Measurements from ENCODE around the gene TTBK1. TPM values are rescaled to one million over a fixed set of nuclear protein-coding genes. Genes with fewer than 3 reads are reported as not detected.

The TTBK1 gene
- total RNA-seq, 2 donors from 2014 or later, result 0.26 to 0.33 TPM

GRCh38 chr6:43283514-43283901 lies 40.2 kb downstream of the TTBK1 start:
- H3K4me1 ChIP-seq, result no peaks in the 10 kb centered on the region
- no peaks in the 10 kb centered on the region for H3K27me3 ChIP-seq
- H3K4me3 ChIP-seq, result no peak overlapping the region
- 74% methylated on average over 18 of the region's 18 CpGs; no CpG with 5 or more reads in 1 of the 2 donors for WGBS, 2 donors
- ATAC-seq, result no peak
- TF ChIP-seq CTCF (IDR thresholded peaks at IDR 0.05) (no peak), POLR2A (IDR thresholded peaks at IDR 0.05) (no peak)
- intact Hi-C loops (cut with DNase I), result no loop called here
- H3K9me3 ChIP-seq, result no peaks in the 10 kb centered on the region
- H3K27ac ChIP-seq, result no peak overlapping the region
- no peak for DNase-seq
- no peaks in the 10 kb centered on the region for H3K36me3 ChIP-seq (replicated peaks in 1 of 2; ENCODE audit: insufficient read depth in 1 of 2, low read depth in 2 of 2)

GRCh38 chr6:43283905-43284304 lies 40.6 kb downstream of the TTBK1 start:
- H3K27me3 ChIP-seq, result no peaks in the 10 kb centered on the region
- no peak for DNase-seq

GRCh38 chr6:43284991-43285781 lies 41.9 kb downstream of the TTBK1 start:
- ATAC-seq, result no peak
- H3K36me3 ChIP-seq (replicated peaks in 1 of 2; ENCODE audit: insufficient read depth in 1 of 2, low read depth in 2 of 2), result no peaks in the 10 kb centered on the region
- DNase-seq, result no peak
- 2 to 16% methylated on average over 14 to 71 of the region's 83 CpGs for WGBS, 2 donors
- H3K27me3 ChIP-seq, result no peaks in the 10 kb centered on the region
- no peak overlapping the region for H3K27ac ChIP-seq
- intact Hi-C loops (cut with DNase I), result no loop called here
- TF ChIP-seq POLR2A (IDR thresholded peaks at IDR 0.05), result no peak
- no peak for TF ChIP-seq CTCF (IDR thresholded peaks at IDR 0.05)
- H3K4me1 ChIP-seq, result no peaks in the 10 kb centered on the region
- no peak overlapping the region for H3K4me3 ChIP-seq
- H3K9me3 ChIP-seq, result no peaks in the 10 kb centered on the region

More at GRCh38 chr6:43283905-43284304, 40.6 kb downstream of the TTBK1 start:
- 69 to 70% methylated on average over 4 to 16 of the region's 27 CpGs for WGBS, 2 donors
- no peak for ATAC-seq
- H3K27ac ChIP-seq, result no peak overlapping the region
- H3K36me3 ChIP-seq (replicated peaks in 1 of 2; ENCODE audit: insufficient read depth in 1 of 2, low read depth in 2 of 2), result no peaks in the 10 kb centered on the region
- intact Hi-C loops (cut with DNase I), result no loop called here
- TF ChIP-seq CTCF (IDR thresholded peaks at IDR 0.05) (no peak), POLR2A (IDR thresholded peaks at IDR 0.05) (no peak)
- H3K9me3 ChIP-seq, result no peaks in the 10 kb centered on the region
- no peak overlapping the region for H3K4me3 ChIP-seq
- H3K4me1 ChIP-seq, result no peaks in the 10 kb centered on the region

- Histone ChIP-seq H3K4me3 (no peak overlapping the region), H3K4me1 (no peaks in the 10 kb centered on the region), H3K27ac (no peak overlapping the region), H3K27me3 (no peaks in the 10 kb centered on the region), H3K9me3 (no peaks in the 10 kb centered on the region), H3K36me3 (replicated peaks in 1 of 2; ENCODE audit: insufficient read depth in 1 of 2, low read depth in 2 of 2) (no peaks in the 10 kb centered on the region)
- ATAC-seq, result no peak
- intact Hi-C loops (cut with DNase I), result no loop called here
- no peak for DNase-seq
- 52% methylated on average over 5 of the region's 5 CpGs; no CpG with 5 or more reads in 1 of the 2 donors for WGBS, 2 donors
- TF ChIP-seq CTCF (IDR thresholded peaks at IDR 0.05), result no peak
- TF ChIP-seq POLR2A (IDR thresholded peaks at IDR 0.05), result no peak
Observed at GRCh38 chr6:43285832-43286231, 42.6 kb downstream of the TTBK1 start.

Measured in body of pancreas (tissue), 4 donors.